ENCODE results near the gene GPR183.

Gene GPR183

DNA sequence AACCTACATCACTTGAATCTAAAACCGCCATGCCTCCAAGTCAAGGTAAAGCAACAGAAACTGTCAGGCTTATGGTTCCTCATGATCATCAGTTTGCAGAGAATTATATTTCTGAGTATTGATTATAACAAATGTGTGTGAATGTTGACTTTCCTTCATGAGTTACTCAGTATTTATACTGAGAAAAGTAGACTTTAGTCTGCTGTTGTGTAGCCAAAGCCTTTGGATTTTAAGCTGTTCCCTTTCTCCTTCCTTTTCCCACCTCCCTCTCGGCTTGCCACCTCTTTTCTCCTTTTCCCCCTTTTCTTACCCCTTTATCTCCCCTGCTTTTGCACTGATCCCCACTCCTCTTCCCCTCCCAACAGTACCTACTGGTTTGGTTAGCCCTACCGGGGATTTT is 28.4 kb downstream of the GPR183 start:
- Histone ChIP-seq H3K14ac (ENCODE audit: low read length) (no peak overlapping the region), H3K36me3 (ENCODE audit: control insufficient read depth in 1 of 2, insufficient read depth in 2 of 2, low read length in 2 of 2) (peaks cover 0 to 6% of the 10 kb centered on the region in 2 experiments), H4K12ac (ENCODE audit: low read depth, low read length) (no peak overlapping the region), H2BK120ac (ENCODE audit: insufficient read depth, low read length, poor library complexity) (no peak overlapping the region), H2AK5ac (ENCODE audit: low read length) (no peak overlapping the region), H3K4me1 (ENCODE audit: control insufficient read depth in 1 of 2, insufficient read depth in 2 of 2, low read length in 2 of 2) (no peaks in the 10 kb centered on the region), H3K27me3 (ENCODE audit: insufficient read depth, low read length) (no peaks in the 10 kb centered on the region), H2BK12ac (ENCODE audit: low read length) (no peak overlapping the region), H3K18ac (ENCODE audit: low read length) (no peak overlapping the region), H3K27ac (ENCODE audit: low read depth, low read length) (no peak overlapping the region), H3K23ac (ENCODE audit: low read length) (no peak overlapping the region), H4K8ac (ENCODE audit: low read depth, low read length) (no peak overlapping the region), H3K9ac (ENCODE audit: low read length) (no peak overlapping the region), H2BK5ac (ENCODE audit: low read depth, low read length, poor library complexity) (no peak overlapping the region), H3K4ac (ENCODE audit: low read depth, low read length) (no peak overlapping the region), H4K91ac (ENCODE audit: low read depth, low read length) (no peak overlapping the region), H3K4me3 (ENCODE audit: low read depth, low read length) (no peak overlapping the region), H3K79me2 (ENCODE audit: control insufficient read depth, insufficient read depth, low read length, poor library complexity) (no peaks in the 10 kb centered on the region), H3K79me1 (ENCODE audit: low read length) (no peaks in the 10 kb centered on the region), H3K9me3 (ENCODE audit: insufficient read depth, low read depth, low read length) (no peaks in the 10 kb centered on the region), H3K4me2 (ENCODE audit: low read length) (no peak overlapping the region), H2AFZ (ENCODE audit: insufficient read depth, low read length, poor library complexity) (no peak overlapping the region)
- DNase-seq: no peak
- no CpG with 5 or more reads among the region's 3 CpGs for WGBS (ENCODE audit: extremely low coverage, insufficient coverage, insufficient read length)

DNA sequence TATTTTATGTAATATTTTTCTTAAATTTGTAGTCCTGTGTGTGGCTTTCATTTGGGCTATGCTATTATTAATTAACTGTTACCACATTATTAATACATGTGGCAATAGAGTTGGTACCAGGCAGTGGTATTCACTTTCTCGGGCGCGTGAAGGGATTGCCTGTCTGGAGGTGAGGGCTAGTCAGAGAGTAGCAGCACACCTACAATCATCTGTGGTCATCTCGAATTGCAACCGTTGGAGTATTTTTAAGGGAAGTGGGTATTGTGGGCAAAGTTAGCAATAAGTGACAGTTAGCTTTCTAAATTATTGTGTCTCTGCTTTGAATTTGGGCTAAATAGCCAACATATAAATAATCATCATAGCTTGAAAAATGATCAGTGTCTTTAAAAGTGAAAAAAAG is 29.0 kb downstream of the GPR183 start:
- no peaks in the 10 kb centered on the region for H3K4me1 ChIP-seq (ENCODE audit: control insufficient read depth in 1 of 2, insufficient read depth in 2 of 2, low read length in 2 of 2)
- H3K14ac ChIP-seq (ENCODE audit: low read length): no peak overlapping the region
- H3K36me3 ChIP-seq (ENCODE audit: control insufficient read depth in 1 of 2, insufficient read depth in 2 of 2, low read length in 2 of 2): peaks cover 0 to 6% of the 10 kb centered on the region in 2 experiments
- H3K9ac ChIP-seq (ENCODE audit: low read length): no peak overlapping the region
- no peak overlapping the region for H3K23ac ChIP-seq (ENCODE audit: low read length)
- H4K8ac ChIP-seq (ENCODE audit: low read depth, low read length): no peak overlapping the region
- H3K9me3 ChIP-seq (ENCODE audit: insufficient read depth, low read depth, low read length): no peaks in the 10 kb centered on the region
- H4K12ac ChIP-seq (ENCODE audit: low read depth, low read length): no peak overlapping the region
- H3K18ac ChIP-seq (ENCODE audit: low read length): no peak overlapping the region
- H2AK5ac ChIP-seq (ENCODE audit: low read length): no peak overlapping the region
- no peak overlapping the region for H4K91ac ChIP-seq (ENCODE audit: low read depth, low read length)
- no peak overlapping the region for H2AFZ ChIP-seq (ENCODE audit: insufficient read depth, low read length, poor library complexity)
- no peak overlapping the region for H2BK5ac ChIP-seq (ENCODE audit: low read depth, low read length, poor library complexity)
- H3K4me2 ChIP-seq (ENCODE audit: low read length): no peak overlapping the region
- H3K79me1 ChIP-seq (ENCODE audit: low read length): no peaks in the 10 kb centered on the region
- H3K27ac ChIP-seq (ENCODE audit: low read depth, low read length): no peak overlapping the region
- no peak for DNase-seq
- H2BK120ac ChIP-seq (ENCODE audit: insufficient read depth, low read length, poor library complexity): no peak overlapping the region
- WGBS (ENCODE audit: extremely low coverage, insufficient coverage, insufficient read length): no CpG with 5 or more reads among the region's 5 CpGs
- H2BK12ac ChIP-seq (ENCODE audit: low read length): no peak overlapping the region
- H3K4ac ChIP-seq (ENCODE audit: low read depth, low read length): no peak overlapping the region
- H3K27me3 ChIP-seq (ENCODE audit: insufficient read depth, low read length): no peaks in the 10 kb centered on the region
- no peak overlapping the region for H3K4me3 ChIP-seq (ENCODE audit: low read depth, low read length)
- no peaks in the 10 kb centered on the region for H3K79me2 ChIP-seq (ENCODE audit: control insufficient read depth, insufficient read depth, low read length, poor library complexity)

DNA sequence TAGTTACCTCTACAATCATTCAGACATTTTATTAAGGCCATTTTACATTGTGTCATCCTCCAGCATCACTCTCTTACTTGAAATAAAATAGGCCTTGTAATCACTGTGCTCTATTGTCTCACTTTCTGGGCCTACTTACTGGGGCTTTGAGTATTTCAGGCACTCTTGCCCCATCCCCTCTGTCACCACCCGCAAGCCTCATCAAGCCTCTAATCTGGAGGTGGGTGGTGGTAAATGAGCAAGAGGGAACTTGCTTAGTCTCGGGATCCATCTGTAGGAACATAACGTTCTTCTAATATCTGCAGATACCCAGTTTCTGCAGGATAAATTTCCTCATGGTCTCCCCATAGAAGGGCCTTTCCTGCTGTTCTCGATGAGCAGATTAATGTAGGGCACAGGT is 29.6 kb downstream of the GPR183 start:
- peaks cover 0 to 6% of the 10 kb centered on the region in 2 experiments for H3K36me3 ChIP-seq (ENCODE audit: control insufficient read depth in 1 of 2, insufficient read depth in 2 of 2, low read length in 2 of 2)
- no peak overlapping the region for H4K91ac ChIP-seq (ENCODE audit: low read depth, low read length)
- H3K4me2 ChIP-seq (ENCODE audit: low read length): no peak overlapping the region
- H3K27ac ChIP-seq (ENCODE audit: low read depth, low read length): no peak overlapping the region
- no peak overlapping the region for H3K18ac ChIP-seq (ENCODE audit: low read length)
- no peaks in the 10 kb centered on the region for H3K27me3 ChIP-seq (ENCODE audit: insufficient read depth, low read length)
- DNase-seq: no peak
- H3K23ac ChIP-seq (ENCODE audit: low read length): no peak overlapping the region
- H2BK5ac ChIP-seq (ENCODE audit: low read depth, low read length, poor library complexity): no peak overlapping the region
- H4K12ac ChIP-seq (ENCODE audit: low read depth, low read length): no peak overlapping the region
- no peak overlapping the region for H3K9ac ChIP-seq (ENCODE audit: low read length)
- H3K4ac ChIP-seq (ENCODE audit: low read depth, low read length): no peak overlapping the region
- no peaks in the 10 kb centered on the region for H3K79me2 ChIP-seq (ENCODE audit: control insufficient read depth, insufficient read depth, low read length, poor library complexity)
- WGBS (ENCODE audit: extremely low coverage, insufficient coverage, insufficient read length): no CpG with 5 or more reads among the region's 4 CpGs
- no peak overlapping the region for H2BK120ac ChIP-seq (ENCODE audit: insufficient read depth, low read length, poor library complexity)
- H3K4me3 ChIP-seq (ENCODE audit: low read depth, low read length): no peak overlapping the region
- no peaks in the 10 kb centered on the region for H3K9me3 ChIP-seq (ENCODE audit: insufficient read depth, low read depth, low read length)
- H3K14ac ChIP-seq (ENCODE audit: low read length): no peak overlapping the region
- no peaks in the 10 kb centered on the region for H3K4me1 ChIP-seq (ENCODE audit: control insufficient read depth in 1 of 2, insufficient read depth in 2 of 2, low read length in 2 of 2)
- H2AFZ ChIP-seq (ENCODE audit: insufficient read depth, low read length, poor library complexity): no peak overlapping the region
- no peak overlapping the region for H2BK12ac ChIP-seq (ENCODE audit: low read length)
- no peak overlapping the region for H4K8ac ChIP-seq (ENCODE audit: low read depth, low read length)
- H3K79me1 ChIP-seq (ENCODE audit: low read length): no peaks in the 10 kb centered on the region
- H2AK5ac ChIP-seq (ENCODE audit: low read length): no peak overlapping the region

DNA sequence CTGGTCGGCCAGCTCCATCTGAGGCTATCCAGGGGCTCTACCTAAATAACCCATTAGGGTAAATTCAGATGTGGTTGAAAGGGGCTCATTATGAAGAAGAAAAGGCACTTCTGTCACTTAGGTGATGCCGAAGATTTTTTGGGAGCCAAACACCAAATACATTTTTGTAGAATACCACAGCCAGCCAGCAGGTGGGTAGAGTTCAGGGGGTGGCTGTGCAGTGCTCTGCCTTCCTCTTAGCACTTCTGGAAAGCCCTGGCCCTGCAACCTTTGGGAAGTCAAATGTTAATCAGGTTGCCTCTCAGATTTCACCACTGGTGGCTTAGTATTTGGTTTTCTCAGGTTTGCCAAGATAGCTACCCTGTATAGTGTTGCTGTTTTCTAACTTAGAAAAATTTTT is 30.5 kb downstream of the GPR183 start:
- Histone ChIP-seq H3K9me3 (ENCODE audit: insufficient read depth, low read depth, low read length) (peaks cover 1% of the 10 kb centered on the region), H3K4ac (ENCODE audit: low read depth, low read length) (no peak overlapping the region), H4K8ac (ENCODE audit: low read depth, low read length) (no peak overlapping the region), H3K79me2 (ENCODE audit: control insufficient read depth, insufficient read depth, low read length, poor library complexity) (no peaks in the 10 kb centered on the region), H3K4me1 (ENCODE audit: control insufficient read depth in 1 of 2, insufficient read depth in 2 of 2, low read length in 2 of 2) (no peaks in the 10 kb centered on the region), H2AK5ac (ENCODE audit: low read length) (no peak overlapping the region), H4K91ac (ENCODE audit: low read depth, low read length) (no peak overlapping the region), H2BK120ac (ENCODE audit: insufficient read depth, low read length, poor library complexity) (no peak overlapping the region), H4K12ac (ENCODE audit: low read depth, low read length) (no peak overlapping the region), H3K9ac (ENCODE audit: low read length) (no peak overlapping the region), H3K18ac (ENCODE audit: low read length) (no peak overlapping the region), H3K14ac (ENCODE audit: low read length) (no peak overlapping the region), H2BK12ac (ENCODE audit: low read length) (no peak overlapping the region), H2AFZ (ENCODE audit: insufficient read depth, low read length, poor library complexity) (no peak overlapping the region), H3K4me2 (ENCODE audit: low read length) (no peak overlapping the region), H3K27ac (ENCODE audit: low read depth, low read length) (no peak overlapping the region), H3K79me1 (ENCODE audit: low read length) (no peaks in the 10 kb centered on the region), H2BK5ac (ENCODE audit: low read depth, low read length, poor library complexity) (no peak overlapping the region), H3K36me3 (ENCODE audit: control insufficient read depth in 1 of 2, insufficient read depth in 2 of 2, low read length in 2 of 2) (peaks cover 0 to 6% of the 10 kb centered on the region in 2 experiments), H3K23ac (ENCODE audit: low read length) (no peak overlapping the region), H3K4me3 (ENCODE audit: low read depth, low read length) (no peak overlapping the region), H3K27me3 (ENCODE audit: insufficient read depth, low read length) (no peaks in the 10 kb centered on the region)
- DNase-seq: no peak
- no CpG with 5 or more reads among the region's 2 CpGs for WGBS (ENCODE audit: extremely low coverage, insufficient coverage, insufficient read length)

Measured in trophoblast cell (in vitro differentiated cells and primary cell).